Glutamatergic neuron (in vitro differentiated cells): Measurements from ENCODE around the gene CCDC92B. TPM values are rescaled to one million over a fixed set of nuclear protein-coding genes. Genes with fewer than 3 reads are reported as not detected.
A peak's percentile ranks its signal among the peaks of the same experiment; 100 is the strongest.

Experiments
- DNase-seq: peaks from one replicate; pipeline ENCODE4 v3.0.0; 2022
- H3K27ac Mint-ChIP-seq: one replicate; pipeline ENCODE4 v1.8.0; 2020; ENCODE audit warnings: mild to moderate bottlenecking, mixed read lengths, inconsistent platforms; ENCODE audit not compliant: unreplicated experiment
- H3K27me3 Mint-ChIP-seq: one replicate; pipeline ENCODE4 v1.8.0; 2020; ENCODE audit warnings: mild to moderate bottlenecking, moderate library complexity, mixed read lengths, inconsistent platforms; ENCODE audit not compliant: unreplicated experiment
- H3K36me3 Mint-ChIP-seq: one replicate; pipeline ENCODE4 v1.8.0; 2020; ENCODE audit warnings: mild to moderate bottlenecking, mixed read lengths, inconsistent platforms; ENCODE audit not compliant: unreplicated experiment
- H3K4me1 Mint-ChIP-seq: one replicate; pipeline ENCODE4 v1.8.0; 2020; ENCODE audit warnings: mild to moderate bottlenecking, low read depth, mixed read lengths, inconsistent platforms; ENCODE audit not compliant: unreplicated experiment
- H3K4me3 Mint-ChIP-seq: one replicate; pipeline ENCODE4 v1.8.0; 2020; ENCODE audit warnings: mild to moderate bottlenecking, mixed read lengths, inconsistent platforms; ENCODE audit not compliant: unreplicated experiment
- H3K9me3 Mint-ChIP-seq: one replicate; pipeline ENCODE4 v1.8.0; 2020; ENCODE audit warnings: mild to moderate bottlenecking, moderate library complexity, mixed read lengths, inconsistent platforms; ENCODE audit not compliant: unreplicated experiment
- total RNA-seq: library from RNA; stranded (reverse); fragmentation: NEBNext Ultra II Directional; extraction: Animal tissue kit (Norgen Biotek cat#: 25700); gene quantifications from one replicate; pipeline ENCODE4 v1.2.1, GENCODE V29; 2021; ENCODE audit not compliant: unreplicated experiment
- TF ChIP-seq, protein P1 (sequence below): fragments of 200-600 bp; sonication (generic); IDR thresholded peaks from one replicate; pipeline ENCODE4 v1.5.0; 2021; ENCODE audit not compliant: partially characterized antibody, unreplicated experiment

Gene CCDC92B
- total RNA-seq, 1 donor from 2014 or later, result 19.0 TPM

DNA sequence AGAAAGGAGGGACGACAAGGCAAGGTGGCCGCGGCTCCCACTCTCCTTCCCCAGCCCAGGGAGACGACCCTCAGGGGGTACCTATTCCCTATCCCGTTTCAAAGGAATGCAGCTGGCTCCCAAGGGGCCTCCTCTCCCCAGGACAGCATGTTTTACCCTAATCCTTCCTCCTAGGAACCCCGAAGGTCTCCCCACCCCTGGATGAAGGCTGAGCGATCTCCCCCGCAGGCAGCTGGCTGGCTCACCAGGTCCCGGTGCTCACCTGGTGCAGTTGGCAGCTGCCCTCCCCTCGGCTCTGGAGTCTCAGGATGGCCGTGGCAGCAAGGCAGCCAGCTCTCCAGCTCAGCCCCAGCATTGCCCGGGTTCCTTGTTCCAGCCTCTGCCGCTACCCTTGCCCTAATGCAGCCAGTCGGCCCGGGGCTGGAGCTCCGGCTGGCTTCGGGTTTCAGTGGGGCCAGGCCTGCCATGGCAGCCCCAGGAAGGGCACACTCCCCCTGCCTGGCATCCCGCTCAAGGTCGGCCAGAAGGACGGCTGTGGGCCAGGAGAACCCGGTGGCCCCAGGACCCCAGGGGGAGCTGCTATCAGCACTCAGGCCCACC, 42.4 kb downstream of the CCDC92B start:
- no peak overlapping the region for H3K27ac Mint-ChIP-seq
- no peaks in the 10 kb centered on the region for H3K36me3 Mint-ChIP-seq
- H3K4me3 Mint-ChIP-seq, result no peak overlapping the region
- no peak for DNase-seq
- H3K27me3 Mint-ChIP-seq, result peaks cover 7% of the 10 kb centered on the region
- peaks cover 5% of the 10 kb centered on the region for H3K9me3 Mint-ChIP-seq
- TF ChIP-seq, protein P1, sequence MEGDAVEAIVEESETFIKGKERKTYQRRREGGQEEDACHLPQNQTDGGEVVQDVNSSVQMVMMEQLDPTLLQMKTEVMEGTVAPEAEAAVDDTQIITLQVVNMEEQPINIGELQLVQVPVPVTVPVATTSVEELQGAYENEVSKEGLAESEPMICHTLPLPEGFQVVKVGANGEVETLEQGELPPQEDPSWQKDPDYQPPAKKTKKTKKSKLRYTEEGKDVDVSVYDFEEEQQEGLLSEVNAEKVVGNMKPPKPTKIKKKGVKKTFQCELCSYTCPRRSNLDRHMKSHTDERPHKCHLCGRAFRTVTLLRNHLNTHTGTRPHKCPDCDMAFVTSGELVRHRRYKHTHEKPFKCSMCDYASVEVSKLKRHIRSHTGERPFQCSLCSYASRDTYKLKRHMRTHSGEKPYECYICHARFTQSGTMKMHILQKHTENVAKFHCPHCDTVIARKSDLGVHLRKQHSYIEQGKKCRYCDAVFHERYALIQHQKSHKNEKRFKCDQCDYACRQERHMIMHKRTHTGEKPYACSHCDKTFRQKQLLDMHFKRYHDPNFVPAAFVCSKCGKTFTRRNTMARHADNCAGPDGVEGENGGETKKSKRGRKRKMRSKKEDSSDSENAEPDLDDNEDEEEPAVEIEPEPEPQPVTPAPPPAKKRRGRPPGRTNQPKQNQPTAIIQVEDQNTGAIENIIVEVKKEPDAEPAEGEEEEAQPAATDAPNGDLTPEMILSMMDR, result no peak
- peaks cover 11% of the 10 kb centered on the region for H3K4me1 Mint-ChIP-seq

DNA sequence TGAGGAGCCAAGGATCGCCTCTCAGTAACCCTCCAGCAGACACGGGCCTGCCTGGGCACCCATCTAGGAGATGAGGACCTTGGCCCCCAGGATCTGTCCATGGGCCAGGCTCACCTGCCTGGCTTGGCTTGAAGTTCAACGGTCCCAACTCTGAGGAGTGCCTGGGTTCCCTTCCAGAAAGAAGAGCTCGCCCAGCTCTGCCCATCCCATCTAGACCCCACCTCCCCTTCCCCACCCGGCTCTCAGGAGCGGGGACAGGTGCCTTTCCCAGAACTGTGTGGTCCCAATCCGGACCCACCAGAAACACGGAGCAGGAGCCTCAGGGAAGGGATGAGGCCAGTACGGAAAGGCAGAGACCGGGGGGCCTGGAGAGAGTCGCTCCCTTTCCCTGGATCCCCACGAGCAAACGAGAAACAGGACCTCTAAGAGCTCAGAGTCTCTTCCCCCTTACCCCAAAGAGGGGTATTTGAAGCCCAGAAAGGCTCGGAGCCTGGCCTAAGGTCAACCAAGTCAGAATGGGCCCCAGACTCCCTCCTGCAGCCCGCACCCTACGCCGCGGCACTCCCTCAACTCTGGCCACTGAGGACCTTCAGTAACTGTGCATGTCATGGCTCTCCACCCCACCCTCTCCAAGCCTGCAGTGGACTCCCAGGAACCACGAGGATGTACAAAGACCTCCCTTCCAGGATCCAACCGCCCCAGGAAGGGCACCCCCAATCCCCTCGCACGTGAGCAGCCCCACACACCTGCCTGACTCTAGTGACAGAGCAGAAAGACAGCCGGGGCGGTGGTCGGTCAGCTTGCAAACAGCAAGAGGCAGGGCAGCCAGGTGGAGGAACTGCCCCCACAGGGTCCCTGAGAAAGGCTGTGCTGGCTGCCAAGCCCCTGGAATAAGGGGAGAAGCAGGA, 43.3 kb downstream of the CCDC92B start:
- Mint-ChIP-seq H3K4me3 (peak overlapping the region; percentile 34), H3K4me1 (peaks cover 11% of the 10 kb centered on the region), H3K27me3 (peaks cover 6% of the 10 kb centered on the region), H3K36me3 (no peaks in the 10 kb centered on the region), H3K27ac (no peak overlapping the region), H3K9me3 (peaks cover 5% of the 10 kb centered on the region)
- DNase-seq, result no peak
- TF ChIP-seq, protein P1, result no peak

DNA sequence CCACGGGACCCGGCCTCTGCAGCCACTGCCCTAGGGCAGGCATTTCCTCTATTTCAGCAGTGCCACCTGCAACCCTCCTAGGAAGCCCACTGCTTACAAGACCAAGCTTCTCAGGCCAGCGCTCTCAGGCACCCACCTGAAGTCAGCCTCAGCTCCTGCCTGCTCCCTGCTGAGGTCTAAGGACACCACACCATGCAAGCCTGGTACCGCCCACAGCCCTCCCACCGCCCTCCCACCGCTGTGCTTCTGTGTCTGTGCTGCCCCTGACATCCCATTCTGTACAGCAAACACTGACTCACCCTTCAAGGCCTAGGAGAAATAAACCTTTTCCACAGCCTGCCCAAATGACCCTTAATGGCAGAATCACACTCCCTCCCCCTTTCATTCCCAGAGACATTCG, 44.2 kb downstream of the CCDC92B start:
- Mint-ChIP-seq H3K36me3 (no peaks in the 10 kb centered on the region), H3K27ac (no peak overlapping the region), H3K4me1 (peaks cover 7% of the 10 kb centered on the region), H3K9me3 (no peaks in the 10 kb centered on the region), H3K27me3 (peaks cover 4% of the 10 kb centered on the region), H3K4me3 (no peak overlapping the region)
- DNase-seq, result no peak
- TF ChIP-seq, protein P1, result no peak

GRCh38 chr17:2704890-2705248, 44.6 kb downstream of the CCDC92B start:
- no peak overlapping the region for H3K27ac Mint-ChIP-seq
- H3K36me3 Mint-ChIP-seq, result no peaks in the 10 kb centered on the region
- DNase-seq, result no peak
- no peak overlapping the region for H3K4me3 Mint-ChIP-seq
- H3K9me3 Mint-ChIP-seq, result no peaks in the 10 kb centered on the region
- TF ChIP-seq, protein P1, result no peak
- H3K4me1 Mint-ChIP-seq, result peaks cover 4% of the 10 kb centered on the region
- peaks cover 4% of the 10 kb centered on the region for H3K27me3 Mint-ChIP-seq
